ENCODE measurements around the gene PRR22.

Gene PRR22

DNA sequence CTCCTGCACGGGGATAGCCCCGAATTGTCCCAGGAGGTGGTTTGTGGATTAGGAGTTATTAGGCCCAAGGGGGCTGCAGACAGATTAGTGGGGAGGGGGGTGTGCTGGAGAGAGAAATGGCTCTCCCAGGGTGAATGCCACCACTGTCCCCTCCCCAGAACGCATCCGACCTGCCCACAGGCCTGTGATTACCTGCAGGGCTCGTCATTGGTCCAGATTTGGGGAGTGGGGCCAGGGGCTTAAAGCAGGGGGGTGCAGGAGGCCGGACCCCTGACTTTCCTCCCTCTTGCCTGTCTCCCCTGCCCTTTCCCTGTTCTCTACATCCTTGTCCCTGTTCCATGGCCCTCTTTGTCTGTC lies 21.6 kb upstream of the PRR22 start:
- TF ChIP-seq, protein P1, sequence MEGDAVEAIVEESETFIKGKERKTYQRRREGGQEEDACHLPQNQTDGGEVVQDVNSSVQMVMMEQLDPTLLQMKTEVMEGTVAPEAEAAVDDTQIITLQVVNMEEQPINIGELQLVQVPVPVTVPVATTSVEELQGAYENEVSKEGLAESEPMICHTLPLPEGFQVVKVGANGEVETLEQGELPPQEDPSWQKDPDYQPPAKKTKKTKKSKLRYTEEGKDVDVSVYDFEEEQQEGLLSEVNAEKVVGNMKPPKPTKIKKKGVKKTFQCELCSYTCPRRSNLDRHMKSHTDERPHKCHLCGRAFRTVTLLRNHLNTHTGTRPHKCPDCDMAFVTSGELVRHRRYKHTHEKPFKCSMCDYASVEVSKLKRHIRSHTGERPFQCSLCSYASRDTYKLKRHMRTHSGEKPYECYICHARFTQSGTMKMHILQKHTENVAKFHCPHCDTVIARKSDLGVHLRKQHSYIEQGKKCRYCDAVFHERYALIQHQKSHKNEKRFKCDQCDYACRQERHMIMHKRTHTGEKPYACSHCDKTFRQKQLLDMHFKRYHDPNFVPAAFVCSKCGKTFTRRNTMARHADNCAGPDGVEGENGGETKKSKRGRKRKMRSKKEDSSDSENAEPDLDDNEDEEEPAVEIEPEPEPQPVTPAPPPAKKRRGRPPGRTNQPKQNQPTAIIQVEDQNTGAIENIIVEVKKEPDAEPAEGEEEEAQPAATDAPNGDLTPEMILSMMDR (IDR thresholded peaks at IDR 0.05; ENCODE audit: insufficient read depth, low read length), result no peak
- no peak for TF ChIP-seq SPI1 (IDR thresholded peaks at IDR 0.05; ENCODE audit: borderline replicate concordance, low read depth)
- no peak for TF ChIP-seq GABPA (IDR thresholded peaks at IDR 0.05; ENCODE audit: low read depth)
- TF ChIP-seq REST (IDR thresholded peaks at IDR 0.05; ENCODE audit: insufficient replicate concordance, low read depth), result no peak
- DNase-seq (ENCODE audit: low read depth in 1 of 2, low spot score in 1 of 2), result no peak
- no peak overlapping the region for H3K27ac ChIP-seq (replicated peaks)
- no peak overlapping the region for H3K4me3 ChIP-seq (replicated peaks; ENCODE audit: insufficient read depth, low read length)
- H3K27me3 ChIP-seq (ENCODE audit: insufficient read depth, poor library complexity, severe bottlenecking), result peaks cover 22% of the 10 kb centered on the region

- TF ChIP-seq SPI1 (IDR thresholded peaks at IDR 0.05; ENCODE audit: borderline replicate concordance, low read depth) (no peak), POLR2AphosphoS5 (IDR thresholded peaks at IDR 0.05; ENCODE audit: low read depth) (no peak), REST (IDR thresholded peaks at IDR 0.05; ENCODE audit: insufficient replicate concordance, low read depth) (no peak), GABPA (IDR thresholded peaks at IDR 0.05; ENCODE audit: low read depth) (no peak)
- TF ChIP-seq, protein P1 (IDR thresholded peaks at IDR 0.05; ENCODE audit: insufficient read depth, low read length), result no peak
- H3K4me3 ChIP-seq (replicated peaks; ENCODE audit: insufficient read depth, low read length), result no peak overlapping the region
- DNase-seq (ENCODE audit: low read depth in 1 of 2, low spot score in 1 of 2), result peak in 1 of 2 experiments; percentile 50
- no peak overlapping the region for H3K27ac ChIP-seq (replicated peaks)
- peaks cover 22% of the 10 kb centered on the region for H3K27me3 ChIP-seq (ENCODE audit: insufficient read depth, poor library complexity, severe bottlenecking)
Observed at GRCh38 chr19:5805462-5806132, 21.1 kb upstream of the PRR22 start.

DNA sequence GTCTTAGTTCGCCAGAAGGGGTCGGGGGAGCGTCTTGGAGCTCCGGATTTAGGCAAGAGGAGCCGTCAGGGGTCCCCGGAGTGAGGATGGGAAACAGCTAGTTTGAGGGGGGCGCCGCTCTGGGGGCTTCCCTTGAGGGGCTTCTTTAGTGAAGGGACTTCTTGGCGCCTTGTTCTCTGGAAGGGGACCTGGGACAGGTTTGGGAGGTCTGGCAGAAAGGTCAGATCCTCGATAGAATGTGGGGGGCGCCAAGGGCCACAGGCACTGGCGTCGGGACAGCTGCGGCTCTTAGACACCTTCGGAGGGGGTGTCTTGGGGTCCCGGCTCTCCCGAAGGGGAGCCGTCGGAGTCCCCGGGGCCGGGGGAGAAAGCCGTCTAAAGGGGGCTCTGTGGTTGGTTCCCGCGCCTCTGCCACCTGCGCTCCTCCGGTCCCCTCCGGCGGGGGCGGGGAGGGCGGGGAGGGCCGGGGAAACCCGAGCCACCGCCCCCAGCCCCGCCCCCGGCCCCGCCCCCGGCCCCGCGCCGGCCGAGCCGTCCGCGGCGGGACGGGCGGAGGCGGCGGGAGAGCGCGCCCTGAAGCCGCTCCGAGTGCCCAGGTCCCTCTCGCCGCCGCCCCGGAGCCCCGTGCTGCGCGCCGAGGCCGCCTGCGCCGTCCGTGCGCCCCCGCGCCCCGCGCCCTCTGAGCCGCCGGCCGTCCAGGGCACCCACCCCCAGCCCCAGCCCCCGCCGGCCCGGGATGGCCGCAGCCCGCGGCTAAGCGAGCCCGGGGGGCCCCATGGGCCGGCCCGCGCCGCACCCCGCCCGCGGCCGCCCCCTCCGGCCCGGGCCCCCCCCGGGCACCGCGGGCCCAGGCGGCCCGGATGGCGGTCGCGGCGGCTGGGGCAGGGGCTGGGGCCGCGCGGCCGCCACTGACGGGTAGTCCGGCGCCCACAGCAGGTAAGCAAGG lies 20.2 kb upstream of the PRR22 start, which contains the start of gene NRTN:
TSS of gene NRTN (plus strand) at position 552 of the 946 bp plus-strand sequence. CDS start 19,099 bp downstream, outside the sequence.
- Histone ChIP-seq H3K27ac (replicated peaks) (no peak within 1 kb of the TSS), H3K4me3 (replicated peaks; ENCODE audit: insufficient read depth, low read length) (peak within 1 kb of the TSS; percentile 4; the same call in 1 of the 2 replicates), H3K27me3 (ENCODE audit: insufficient read depth, poor library complexity, severe bottlenecking) (peaks cover 22% of the 10 kb centered on the region)
- no peak for TF ChIP-seq REST (IDR thresholded peaks at IDR 0.05; ENCODE audit: insufficient replicate concordance, low read depth)
- no peak for TF ChIP-seq SPI1 (IDR thresholded peaks at IDR 0.05; ENCODE audit: borderline replicate concordance, low read depth)
- TF ChIP-seq, protein P1 (IDR thresholded peaks at IDR 0.05; ENCODE audit: insufficient read depth, low read length), result no peak
- no peak for TF ChIP-seq POLR2AphosphoS5 (IDR thresholded peaks at IDR 0.05; ENCODE audit: low read depth)
- TF ChIP-seq GABPA (IDR thresholded peaks at IDR 0.05; ENCODE audit: low read depth), result no peak
- no peak for DNase-seq (ENCODE audit: low read depth in 1 of 2, low spot score in 1 of 2)

Measured in HL-60 (cell line).